ENCODE measurements around the gene ATP5F1D.

The ATP5F1D gene

DNA sequence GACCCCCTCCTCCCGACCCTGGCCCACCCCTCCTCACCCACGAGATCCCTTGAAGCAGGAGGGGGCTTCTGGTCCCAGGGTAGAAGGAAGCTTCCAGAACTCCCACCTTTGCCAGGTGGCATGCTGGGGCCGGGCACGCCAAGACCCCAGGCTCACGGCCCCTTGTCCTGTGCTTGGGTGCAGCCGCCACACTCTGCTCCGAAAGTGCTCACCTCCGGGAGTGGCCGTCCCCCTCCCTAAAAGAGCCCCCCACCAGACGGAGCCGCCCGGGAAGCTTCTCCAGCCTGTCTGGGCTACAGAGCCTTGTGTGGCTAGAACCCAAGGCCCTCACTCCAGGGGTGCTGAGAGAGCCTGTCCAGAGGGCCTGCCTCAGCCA lies 42.4 kb downstream of the ATP5F1D start:
- no peak for DNase-seq

DNA sequence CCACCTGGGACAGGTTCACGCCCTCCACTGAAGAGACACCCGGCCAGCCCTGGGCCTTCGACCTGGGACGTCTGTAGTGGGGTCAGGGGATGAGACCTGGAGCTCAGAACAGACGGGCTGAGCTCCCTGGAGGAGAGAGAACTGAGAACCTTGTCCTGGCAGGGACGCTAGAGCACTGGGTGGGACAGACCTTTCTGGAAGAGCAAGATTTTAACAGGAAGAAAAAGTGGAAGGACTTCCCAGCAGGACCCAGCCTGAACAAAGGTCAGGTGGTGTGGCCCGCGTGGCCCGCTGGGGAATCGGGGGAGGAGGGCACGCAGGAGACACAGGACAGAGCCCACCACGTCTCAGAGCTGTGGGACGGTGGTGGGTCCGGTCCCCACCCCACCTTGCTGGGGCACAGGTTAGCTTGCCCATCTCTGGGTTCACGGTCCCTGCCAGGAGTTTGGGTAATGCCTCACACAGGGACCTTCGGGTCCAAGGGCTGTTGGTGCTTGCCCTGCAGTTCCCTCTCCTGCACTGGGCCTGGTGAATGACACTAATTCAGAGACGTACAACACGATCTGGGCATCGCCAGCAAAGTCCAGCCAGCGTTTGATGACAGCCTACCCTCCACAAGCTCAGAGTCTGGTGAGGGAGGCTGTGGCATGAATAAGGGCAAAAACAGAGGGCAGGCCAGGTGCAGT lies 42.9 kb downstream of the ATP5F1D start:
- DNase-seq, result no peak

DNA sequence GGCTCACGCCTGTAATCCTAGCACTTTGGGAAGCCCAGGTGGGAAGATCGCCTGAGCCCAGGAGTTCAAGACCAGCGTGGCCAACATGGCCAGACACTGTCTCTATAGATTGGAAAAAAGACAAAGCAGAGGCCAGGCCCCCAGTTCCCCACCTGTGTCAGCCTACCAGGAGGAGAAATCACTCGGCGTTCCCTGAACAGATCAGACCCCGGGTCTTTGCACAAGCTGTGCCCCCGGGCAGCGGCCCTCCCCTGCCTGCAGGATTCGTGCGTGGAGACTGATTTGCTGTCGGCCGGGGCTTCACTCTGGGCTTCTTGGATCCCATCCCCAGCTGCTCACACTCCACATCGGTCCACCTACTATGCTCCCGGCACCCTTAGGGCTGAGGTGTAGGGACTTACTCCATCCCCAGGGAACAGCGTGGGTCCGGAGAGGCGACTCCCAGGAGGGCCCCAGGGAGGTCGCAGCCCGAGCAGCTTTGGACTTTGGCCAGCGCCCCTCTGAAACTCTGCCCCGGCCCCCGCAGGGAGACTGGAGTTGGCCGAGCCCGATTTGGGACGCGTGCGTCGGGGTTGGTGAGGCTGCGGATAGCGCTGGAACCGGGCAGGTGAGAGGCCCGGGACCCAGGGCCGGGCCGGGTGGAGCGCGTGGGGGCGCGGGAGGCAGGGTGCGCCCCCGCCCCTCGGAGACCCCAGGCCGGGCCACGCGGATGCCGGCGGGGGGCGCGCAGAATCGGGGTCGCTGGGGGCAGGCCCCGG lies 43.6 kb downstream of the ATP5F1D start:
- no peak for DNase-seq

- no peak for DNase-seq
These were observed 44.3 kb downstream of the ATP5F1D start, which contains the start of gene EFNA2 for GRCh38 chr19:1285737-1286360. Gene EFNA2, plus strand, starts transcription at chr19:1285873. Its CDS starts 296 bp downstream, at chr19:1286169.

DNA sequence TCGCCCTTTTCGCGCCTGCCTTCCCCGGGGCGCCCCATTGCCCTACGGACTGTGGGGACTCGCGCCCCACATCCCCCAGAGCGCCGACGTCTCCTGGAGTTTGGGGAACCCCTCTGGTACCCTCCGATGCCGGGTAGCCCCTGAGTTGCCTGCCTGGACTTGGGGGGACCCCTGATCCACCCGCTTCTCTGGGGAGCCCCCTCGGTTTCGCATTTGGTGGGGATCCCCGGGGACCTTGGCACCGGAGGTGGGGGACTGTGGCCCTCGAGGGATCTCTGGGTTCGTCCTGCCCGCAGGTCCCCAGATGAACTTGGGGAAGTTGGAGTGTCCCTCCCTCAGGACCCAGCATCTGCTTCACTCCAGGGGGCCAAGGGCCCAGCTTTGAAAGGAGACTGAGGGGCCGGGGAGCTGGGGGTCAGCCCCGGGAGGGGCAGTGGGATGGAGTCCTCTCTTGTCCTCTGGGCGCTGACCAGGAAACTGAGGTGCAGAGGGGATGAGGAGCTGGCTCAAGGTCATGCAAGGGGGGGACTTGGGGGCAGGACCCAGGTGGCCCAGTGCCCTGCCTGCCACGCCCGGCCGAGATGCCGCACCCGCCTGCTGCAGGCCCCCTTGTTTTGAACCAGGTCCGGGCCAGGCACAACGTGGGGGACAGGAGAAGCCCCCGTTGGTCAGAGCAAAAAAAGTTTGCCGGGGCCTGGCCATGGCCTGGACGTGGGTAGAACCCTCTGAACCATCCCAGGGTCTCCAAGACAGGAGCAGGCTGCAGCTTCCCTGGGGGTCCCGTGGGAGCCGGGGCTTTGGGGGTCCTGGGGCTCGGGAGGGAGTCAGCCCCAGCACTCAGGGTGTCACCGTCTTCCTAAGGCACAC lies 45.2 kb downstream of the ATP5F1D start:
- DNase-seq, result no peak

GRCh38 chr19:1287354-1288225 lies 46.0 kb downstream of the ATP5F1D start:
- DNase-seq, result no peak

- no peak for DNase-seq
These were observed 46.7 kb downstream of the ATP5F1D start for GRCh38 chr19:1288226-1288612.

DNA sequence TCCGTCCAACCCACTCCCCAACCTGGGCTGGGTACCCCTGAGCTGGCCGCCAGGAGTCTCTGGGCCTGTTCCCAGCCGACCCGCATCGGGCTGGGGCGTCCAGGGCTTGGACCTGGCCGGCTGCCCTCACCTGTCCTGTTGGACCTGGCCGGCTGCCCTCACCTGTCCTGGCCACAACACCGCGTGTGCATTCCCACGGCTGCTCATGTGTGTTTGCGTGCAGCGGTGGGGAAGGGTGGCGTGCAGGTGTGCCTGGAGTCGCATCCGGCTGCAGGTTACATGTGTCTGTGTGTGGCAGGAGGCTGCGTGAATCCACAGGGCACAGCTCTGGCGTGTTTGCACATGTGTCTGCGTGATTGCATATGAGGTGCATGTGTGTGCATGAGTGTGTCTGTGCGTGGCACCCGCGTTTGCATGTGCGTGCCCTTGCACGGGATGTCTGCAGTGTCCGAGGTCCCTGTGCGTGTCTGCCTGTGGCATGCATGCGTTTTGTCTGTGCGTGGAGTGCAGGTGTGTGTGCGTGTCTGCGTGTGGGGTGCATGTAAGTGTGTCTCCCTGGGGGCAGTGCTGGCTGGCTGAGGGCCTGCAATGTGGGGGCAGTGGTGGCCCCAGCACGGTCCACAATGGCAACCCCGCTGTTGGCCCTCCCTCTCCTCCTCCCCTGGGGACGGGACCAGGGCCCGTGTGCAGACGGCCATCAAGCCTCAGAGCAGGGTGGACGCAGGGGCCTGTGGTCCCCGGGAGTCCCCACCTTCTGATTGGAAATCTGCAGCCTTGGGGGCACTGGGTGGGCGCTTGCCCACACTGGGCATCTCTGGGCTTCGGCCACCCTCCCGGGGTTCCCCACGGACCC lies 47.5 kb downstream of the ATP5F1D start:
- DNase-seq, result no peak

DNA sequence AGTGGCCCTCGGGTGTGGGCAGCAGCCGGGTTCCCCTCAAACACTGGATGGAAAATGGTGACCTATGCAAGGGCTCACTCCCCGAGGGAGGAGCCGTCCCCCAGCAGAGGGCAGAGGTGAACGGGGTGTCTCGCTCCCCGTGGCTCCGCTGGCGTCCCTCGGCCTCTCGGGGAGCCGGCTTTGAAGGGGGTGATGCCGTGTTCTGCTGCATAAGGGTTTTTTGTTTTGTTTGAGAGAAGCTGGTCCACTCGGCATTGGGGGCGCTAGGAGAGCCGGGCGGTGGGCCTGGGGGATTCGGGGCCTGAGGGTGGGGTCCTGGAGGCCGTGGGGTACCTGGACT lies 48.1 kb downstream of the ATP5F1D start:
- DNase-seq, result no peak

GRCh38 chr19:1290196-1290702 lies 48.7 kb downstream of the ATP5F1D start:
- no peak for DNase-seq

DNA sequence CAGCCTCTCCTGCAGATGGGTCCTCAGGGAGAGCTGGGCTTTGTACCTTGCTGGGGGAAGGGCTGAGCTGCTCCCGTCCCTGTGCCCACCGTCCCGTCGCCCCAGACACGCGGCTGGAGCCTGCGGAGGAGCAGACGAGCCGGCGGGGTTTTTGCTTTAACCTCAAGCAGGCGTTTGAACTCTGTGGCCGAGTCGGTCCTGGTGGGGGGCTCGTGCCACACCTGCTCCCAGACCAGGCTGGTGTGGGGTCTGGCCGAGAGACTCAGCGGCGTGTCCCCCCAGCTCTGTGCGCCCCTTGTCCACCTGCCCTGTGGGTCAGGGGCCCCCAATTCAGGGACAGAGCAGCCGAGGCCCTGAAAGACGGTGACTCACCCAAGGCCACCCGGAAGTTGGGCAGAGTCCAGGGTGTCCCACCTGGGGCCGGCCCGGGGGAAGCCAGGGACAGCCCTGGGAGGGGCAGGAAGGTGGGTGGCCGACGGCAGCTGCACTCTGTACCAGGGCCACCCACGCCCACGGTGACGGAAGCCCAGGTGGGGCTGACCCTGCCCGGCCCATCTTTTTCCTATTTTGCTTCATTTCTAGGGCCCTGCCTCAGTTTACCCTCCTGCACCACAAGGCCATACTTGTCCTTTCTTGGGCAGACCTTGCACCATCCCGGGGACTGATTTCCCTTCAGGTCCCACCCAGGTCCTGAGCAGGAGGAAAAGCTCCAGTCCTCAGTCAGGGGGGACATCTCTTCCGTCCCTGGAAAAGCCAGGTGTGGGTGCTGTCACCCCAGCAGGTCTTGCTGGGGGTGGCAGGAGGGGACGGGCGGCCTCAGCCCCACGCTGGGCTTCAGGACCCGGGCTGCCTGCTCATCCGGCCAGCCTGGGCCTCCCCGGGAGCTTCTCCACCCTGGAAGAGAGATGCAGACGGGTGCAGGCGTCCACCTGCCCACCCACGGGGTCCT lies 49.4 kb downstream of the ATP5F1D start:
- no peak for DNase-seq

DNA sequence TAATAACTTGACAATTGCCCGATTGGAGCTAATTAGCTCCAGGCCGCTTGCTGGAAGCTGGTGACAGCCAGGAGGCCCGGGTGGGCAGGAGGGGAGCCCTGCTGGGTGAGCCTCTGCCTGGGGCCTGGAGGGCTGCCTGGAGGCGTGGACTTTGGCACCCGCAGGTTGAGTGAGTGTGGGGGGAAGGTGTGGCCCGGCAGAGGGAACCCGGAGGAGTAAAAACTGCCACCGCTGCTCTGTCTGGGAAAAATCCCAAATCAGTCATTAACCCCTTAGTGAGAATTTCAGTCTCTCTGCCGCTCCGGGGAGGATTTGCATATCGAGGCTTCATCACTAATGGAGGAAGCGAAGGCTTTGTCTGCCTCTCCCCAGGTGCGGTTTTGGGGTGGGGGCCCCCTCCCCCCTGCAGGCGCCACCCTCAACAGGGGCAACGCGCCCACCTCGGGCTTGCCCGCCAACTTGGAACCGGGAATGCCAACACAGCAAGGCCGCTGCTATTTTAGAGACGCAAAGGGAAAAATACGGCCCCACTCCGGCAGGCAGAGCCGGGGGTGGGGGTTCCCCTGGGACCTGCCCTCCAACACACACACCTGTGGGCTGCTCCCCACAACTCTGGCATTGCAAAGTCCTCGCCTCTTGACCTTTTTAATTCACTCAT lies 50.3 kb downstream of the ATP5F1D start:
- no peak for DNase-seq

- DNase-seq, result no peak
These were observed 51.0 kb downstream of the ATP5F1D start for GRCh38 chr19:1292419-1293151.

DNA sequence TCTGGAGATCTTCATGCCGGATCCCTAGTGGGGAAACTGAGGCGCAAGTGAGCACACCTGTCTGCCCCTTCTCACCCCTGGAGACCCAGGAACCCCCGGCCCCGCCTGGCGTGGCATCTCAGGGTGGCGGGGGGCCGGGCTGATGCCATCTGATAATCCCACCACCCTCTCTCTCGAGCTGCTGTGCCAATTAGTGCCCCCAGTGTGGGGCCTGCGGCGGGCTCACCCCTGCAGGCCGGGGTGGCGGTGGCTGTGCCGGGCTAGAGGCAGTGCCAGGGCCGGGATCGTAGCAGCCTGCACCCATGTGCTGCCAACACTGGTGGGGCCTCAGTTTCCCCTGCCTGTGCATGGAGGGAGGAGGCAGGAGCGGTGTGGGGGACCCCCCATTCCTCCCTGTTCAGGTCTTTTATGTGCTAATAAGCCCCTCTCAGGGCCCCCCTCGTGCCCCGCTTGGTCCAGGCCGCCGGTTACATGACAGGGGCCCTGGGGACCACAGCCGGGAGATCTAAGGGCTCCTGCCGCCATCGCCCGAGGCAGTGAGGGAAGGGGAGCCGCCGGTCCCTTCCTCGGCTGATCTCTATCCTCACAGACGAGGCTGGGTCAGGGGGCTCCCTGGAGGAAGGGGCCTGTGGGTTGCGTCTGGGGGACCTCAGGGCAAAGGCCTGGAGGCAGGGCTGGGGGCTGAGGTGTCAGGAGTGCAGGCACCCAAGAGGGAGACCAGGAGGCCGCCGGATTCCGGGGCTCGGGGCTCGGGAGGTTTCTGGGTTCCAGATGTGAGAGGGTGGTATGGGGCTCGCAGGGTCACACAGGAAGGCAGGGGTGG lies 52.4 kb downstream of the ATP5F1D start:
- no peak for DNase-seq
